ENCODE measurements around the gene FCAMR.

Gene FCAMR

GRCh38 chr1:206947255-206947654 is 23.0 kb downstream of the FCAMR start (continued):
- no peak for TF ChIP-seq ZNF785 (tag by site-specific recombination; IDR thresholded peaks at IDR 0.05)
- no peak for TF ChIP-seq ZNF501 (tag by site-specific recombination; IDR thresholded peaks at IDR 0.05)
- no peak for TF ChIP-seq ZSCAN30 (tag by site-specific recombination; IDR thresholded peaks at IDR 0.05)
- TF ChIP-seq ZNF610 (tag by site-specific recombination; IDR thresholded peaks at IDR 0.05; ENCODE audit: borderline replicate concordance), result no peak
- TF ChIP-seq ZNF660 (tag by site-specific recombination; IDR thresholded peaks at IDR 0.05), result no peak
- TF ChIP-seq KLF9 (tag by site-specific recombination; IDR thresholded peaks at IDR 0.05; ENCODE audit: low read depth), result no peak

GRCh38 chr1:206946261-206946660 is 24.0 kb downstream of the FCAMR start, which contains the start of gene PIGR:
Gene PIGR, minus strand, starts transcription at chr1:206946466. Its CDS starts 5,935 bp downstream, at chr1:206940531.
- ChIA-PET POLR2A (no interaction called here), CTCF (interaction anchor here (1.5 to 3.3 kb wide), 3 partner anchors 10 to 13 kb away, joined by 5 to 9 read pairs (median 9); no protein-coding TSS in a partner anchor)
- Histone ChIP-seq H3K9me3 (ENCODE audit: control insufficient read depth, insufficient read depth, low read depth, low read length) (no peaks in the 10 kb centered on the region), H3K36me3 (ENCODE audit: control insufficient read depth in 2 of 2, insufficient read depth in 1 of 2, low read length in 2 of 2) (no peaks in the 10 kb centered on the region), H3K27ac (ENCODE audit: extremely low read depth, low read depth, low read length) (no peak within 1 kb of the TSS), H3K4me3 (ENCODE audit: low read depth, low read length) (no peak within 1 kb of the TSS), H3K4me1 (ENCODE audit: control insufficient read depth, insufficient read depth, low read length) (peaks cover 9% of the 10 kb centered on the region)
- TF ChIP-seq ZFHX2 (tag by site-specific recombination; conservative IDR thresholded peaks at IDR 0.05) (no peak), SP3 (tag by site-specific recombination; IDR thresholded peaks at IDR 0.05) (no peak), ZNF785 (tag by site-specific recombination; IDR thresholded peaks at IDR 0.05) (no peak), PRDM10 (tag by site-specific recombination; IDR thresholded peaks at IDR 0.05) (no peak), ZNF248 (tag by site-specific recombination; IDR thresholded peaks at IDR 0.05) (no peak), ZNF791 (tag by site-specific recombination; IDR thresholded peaks at IDR 0.05) (no peak), ZNF560 (tag by site-specific recombination; IDR thresholded peaks at IDR 0.05; ENCODE audit: borderline replicate concordance) (no peak), ZBTB10 (tag by site-specific recombination; IDR thresholded peaks at IDR 0.05) (no peak), ZSCAN30 (tag by site-specific recombination; IDR thresholded peaks at IDR 0.05) (no peak), ZNF596 (tag by site-specific recombination; IDR thresholded peaks at IDR 0.05) (no peak), ZNF280D (tag by site-specific recombination; IDR thresholded peaks at IDR 0.05) (no peak), OVOL3 (tag by site-specific recombination; IDR thresholded peaks at IDR 0.05) (no peak), ZNF211 (tag by site-specific recombination; IDR thresholded peaks at IDR 0.05; ENCODE audit: low read depth) (no peak), GLI2 (tag by site-specific recombination; IDR thresholded peaks at IDR 0.05; ENCODE audit: borderline replicate concordance, low read depth) (no peak), BCL6B (tag by site-specific recombination; IDR thresholded peaks at IDR 0.05) (no peak), ZNF768 (tag by site-specific recombination; IDR thresholded peaks at IDR 0.05) (no peak), ZNF530 (tag by site-specific recombination; IDR thresholded peaks at IDR 0.05; ENCODE audit: low read depth) (no peak), KLF10 (tag by site-specific recombination; IDR thresholded peaks at IDR 0.05) (no peak), TCF7L2 (IDR thresholded peaks at IDR 0.05; ENCODE audit: borderline replicate concordance, low read depth, low read length) (no peak), TRIM28 (IDR thresholded peaks at IDR 0.05; ENCODE audit: borderline replicate concordance, low read length) (no peak)

Data from HEK293 (cell line).